ENCODE results near the gene RNF168. TPM values are rescaled to one million over a fixed set of nuclear protein-coding genes. Genes with fewer than 3 reads are reported as not detected.
A peak's percentile ranks its signal among the peaks of the same experiment; 100 is the strongest.
"Not testable (repeated sequence)": the region's sequence is repeated elsewhere in the genome, so short reads cannot be mapped to it uniquely, and the experiment has no call there.

Gene RNF168
- total and polyA plus RNA-seq, 2 donors: 8.2 to 20.6 TPM

- DNase-seq (ENCODE audit: extremely low spot score): no peak
- Histone ChIP-seq H3K4me3 (ENCODE audit: low read depth, low read length) (no peak overlapping the region), H3K36me3 (ENCODE audit: insufficient read depth) (peaks cover 6% of the 10 kb centered on the region), H3K27ac (ENCODE audit: low read depth) (no peak overlapping the region), H3K4me1 (ENCODE audit: insufficient read depth) (no peaks in the 10 kb centered on the region)
- WGBS: 77% methylated on average over 2 of the region's 2 CpGs
These were observed 32.0 kb downstream of the RNF168 start for GRCh38 chr3:196471551-196471950.

GRCh38 chr3:196470182-196470581 lies 33.4 kb downstream of the RNF168 start:
- H3K27ac ChIP-seq (ENCODE audit: low read depth); DNase-seq (ENCODE audit: extremely low spot score); H3K36me3 ChIP-seq (ENCODE audit: insufficient read depth); H3K4me3 ChIP-seq (ENCODE audit: low read depth, low read length); H3K4me1 ChIP-seq (ENCODE audit: insufficient read depth): not testable (repeated sequence)
- 93% methylated on average over 3 of the region's 3 CpGs for WGBS

GRCh38 chr3:196463804-196464203 lies 39.8 kb downstream of the RNF168 start:
- 97% methylated on average over 3 of the region's 3 CpGs for WGBS

GRCh38 chr3:196463478-196463756 lies 40.2 kb downstream of the RNF168 start:
- no peak overlapping the region for H3K4me3 ChIP-seq (ENCODE audit: low read depth, low read length)
- no peak overlapping the region for H3K27ac ChIP-seq (ENCODE audit: low read depth)
- no peak for DNase-seq (ENCODE audit: extremely low spot score)
- WGBS: 98% methylated on average over 2 of the region's 2 CpGs
- H3K36me3 ChIP-seq (ENCODE audit: insufficient read depth): no peaks in the 10 kb centered on the region
- no peaks in the 10 kb centered on the region for H3K4me1 ChIP-seq (ENCODE audit: insufficient read depth)

More at GRCh38 chr3:196463804-196464203, 39.8 kb downstream of the RNF168 start:
- DNase-seq (ENCODE audit: extremely low spot score): no peak
- Histone ChIP-seq H3K27ac (ENCODE audit: low read depth) (no peak overlapping the region), H3K36me3 (ENCODE audit: insufficient read depth) (no peaks in the 10 kb centered on the region), H3K4me3 (ENCODE audit: low read depth, low read length) (no peak overlapping the region), H3K4me1 (ENCODE audit: insufficient read depth) (no peaks in the 10 kb centered on the region)

- not testable (repeated sequence) for H3K36me3 ChIP-seq (ENCODE audit: insufficient read depth); H3K4me3 ChIP-seq (ENCODE audit: low read depth, low read length); DNase-seq (ENCODE audit: extremely low spot score); H3K27ac ChIP-seq (ENCODE audit: low read depth); H3K4me1 ChIP-seq (ENCODE audit: insufficient read depth)
- WGBS: 97% methylated on average over 1 of the region's 1 CpG
These were observed 40.7 kb downstream of the RNF168 start for GRCh38 chr3:196462680-196463477.

- H3K4me3 ChIP-seq (ENCODE audit: low read depth, low read length): no peak overlapping the region
- WGBS: 78% methylated on average over 4 of the region's 4 CpGs
- H3K27ac ChIP-seq (ENCODE audit: low read depth): no peak overlapping the region
- no peaks in the 10 kb centered on the region for H3K4me1 ChIP-seq (ENCODE audit: insufficient read depth)
- no peak for DNase-seq (ENCODE audit: extremely low spot score)
- H3K36me3 ChIP-seq (ENCODE audit: insufficient read depth): peaks cover 3% of the 10 kb centered on the region
These were observed 45.5 kb downstream of the RNF168 start for GRCh38 chr3:196458063-196458462.

- 84% methylated on average over 7 of the region's 7 CpGs for WGBS
- H3K27ac ChIP-seq (ENCODE audit: low read depth); H3K36me3 ChIP-seq (ENCODE audit: insufficient read depth); H3K4me1 ChIP-seq (ENCODE audit: insufficient read depth); DNase-seq (ENCODE audit: extremely low spot score); H3K4me3 ChIP-seq (ENCODE audit: low read depth, low read length): not testable (repeated sequence)
These were observed 46.1 kb downstream of the RNF168 start for GRCh38 chr3:196457470-196457869.

GRCh38 chr3:196454935-196455334 lies 48.6 kb downstream of the RNF168 start:
- H3K4me1 ChIP-seq (ENCODE audit: insufficient read depth): no peaks in the 10 kb centered on the region
- H3K4me3 ChIP-seq (ENCODE audit: low read depth, low read length): no peak overlapping the region
- H3K27ac ChIP-seq (ENCODE audit: low read depth): no peak overlapping the region
- H3K36me3 ChIP-seq (ENCODE audit: insufficient read depth): peaks cover 3% of the 10 kb centered on the region
- WGBS: 90% methylated on average over 6 of the region's 6 CpGs
- DNase-seq (ENCODE audit: extremely low spot score): no peak

GRCh38 chr3:196445391-196445790 lies 58.2 kb downstream of the RNF168 start:
- H3K36me3 ChIP-seq (ENCODE audit: insufficient read depth); H3K27ac ChIP-seq (ENCODE audit: low read depth); DNase-seq (ENCODE audit: extremely low spot score); H3K4me3 ChIP-seq (ENCODE audit: low read depth, low read length); H3K4me1 ChIP-seq (ENCODE audit: insufficient read depth): not testable (repeated sequence)
- WGBS: 91% methylated on average over 7 of the region's 7 CpGs

- no peak overlapping the region for H3K27ac ChIP-seq (ENCODE audit: low read depth)
- H3K4me3 ChIP-seq (ENCODE audit: low read depth, low read length): no peak overlapping the region
- 40% methylated on average over 2 of the region's 2 CpGs for WGBS
- H3K36me3 ChIP-seq (ENCODE audit: insufficient read depth): no peaks in the 10 kb centered on the region
- H3K4me1 ChIP-seq (ENCODE audit: insufficient read depth): no peaks in the 10 kb centered on the region
- no peak for DNase-seq (ENCODE audit: extremely low spot score)
These were observed 59.1 kb downstream of the RNF168 start for GRCh38 chr3:196444500-196444894.

GRCh38 chr3:196440696-196441095 lies 62.9 kb downstream of the RNF168 start:
- no peaks in the 10 kb centered on the region for H3K36me3 ChIP-seq (ENCODE audit: insufficient read depth)
- H3K4me3 ChIP-seq (ENCODE audit: low read depth, low read length): no peak overlapping the region
- WGBS: 68% methylated on average over 3 of the region's 3 CpGs
- H3K27ac ChIP-seq (ENCODE audit: low read depth): no peak overlapping the region
- no peaks in the 10 kb centered on the region for H3K4me1 ChIP-seq (ENCODE audit: insufficient read depth)
- no peak for DNase-seq (ENCODE audit: extremely low spot score)

GRCh38 chr3:196440041-196440537 lies 63.5 kb downstream of the RNF168 start:
- no peaks in the 10 kb centered on the region for H3K4me1 ChIP-seq (ENCODE audit: insufficient read depth)
- H3K4me3 ChIP-seq (ENCODE audit: low read depth, low read length): no peak overlapping the region
- no peaks in the 10 kb centered on the region for H3K36me3 ChIP-seq (ENCODE audit: insufficient read depth)
- WGBS: 67% methylated on average over 6 of the region's 6 CpGs
- DNase-seq (ENCODE audit: extremely low spot score): no peak
- H3K27ac ChIP-seq (ENCODE audit: low read depth): no peak overlapping the region

- Histone ChIP-seq H3K36me3 (ENCODE audit: insufficient read depth) (no peaks in the 10 kb centered on the region), H3K4me3 (ENCODE audit: low read depth, low read length) (peak within 1 kb of the TSS; percentile 89), H3K27ac (ENCODE audit: low read depth) (peak within 1 kb of the TSS; percentile 95), H3K4me1 (ENCODE audit: insufficient read depth) (peaks cover 3% of the 10 kb centered on the region)
- WGBS: under 1% methylated on average over 67 of the region's 67 CpGs
- DNase-seq (ENCODE audit: extremely low spot score): peak; percentile 87
These were observed 71.3 kb downstream of the RNF168 start, which contains the start of gene UBXN7 for GRCh38 chr3:196432137-196432879. Gene UBXN7 (minus strand): TSS chr3:196432427. CDS start chr3:196432399, 28 bp downstream.
